HEK293 (cell line): Measurements from ENCODE around the gene PACS1.

Source experiments
- BCL6B ChIP-seq: fragments of 450-650 bp; formaldehyde crosslinking; IDR thresholded peaks from 2 replicates; pipeline ENCODE4 v1.5.1; 2017; ENCODE audit warnings: missing biosample characterization, missing genetic modification characterization
- CTCF ChIP-seq: fragments of 450-650 bp; formaldehyde crosslinking; IDR thresholded peaks from 2 replicates; pipeline ENCODE4 v1.5.1; 2016; ENCODE audit warnings: missing biosample characterization, missing genetic modification characterization
- PBX3 ChIP-seq: sonication (generic); formaldehyde crosslinking; IDR thresholded peaks from 2 replicates; pipeline ENCODE4 v1.8.1; 2022; ENCODE audit warnings: mild to moderate bottlenecking, moderate library complexity, missing genetic modification reagents
- PRDM6 ChIP-seq: fragments of 450-650 bp; formaldehyde crosslinking; IDR thresholded peaks from 2 replicates; pipeline ENCODE4 v1.5.1; 2017; ENCODE audit warnings: missing biosample characterization, missing genetic modification characterization
- SP3 ChIP-seq: fragments of 450-650 bp; formaldehyde crosslinking; IDR thresholded peaks from 2 replicates; pipeline ENCODE4 v1.5.1; 2016; ENCODE audit warnings: missing biosample characterization, missing genetic modification characterization
- TSHZ1 ChIP-seq: fragments of 450-650 bp; formaldehyde crosslinking; IDR thresholded peaks from 2 replicates; pipeline ENCODE4 v1.5.1; 2016; ENCODE audit warnings: missing biosample characterization, missing genetic modification characterization, borderline replicate concordance
- ZBTB44 ChIP-seq: fragments of 450-650 bp; IDR thresholded peaks from 2 replicates; pipeline ENCODE4 v1.5.1; 2018; ENCODE audit warnings: missing biosample characterization, mild to moderate bottlenecking, missing genetic modification characterization
- ZFP69B ChIP-seq: fragments of 450-650 bp; formaldehyde crosslinking; IDR thresholded peaks from 2 replicates; pipeline ENCODE4 v1.5.1; 2016; ENCODE audit warnings: missing biosample characterization, missing genetic modification characterization
- ZNF132 ChIP-seq: fragments of 450-650 bp; formaldehyde crosslinking; IDR thresholded peaks from 2 replicates; pipeline ENCODE4 v1.5.1; 2017; ENCODE audit warnings: missing biosample characterization, missing genetic modification characterization, borderline replicate concordance
- ZNF223 ChIP-seq: fragments of 450-650 bp; formaldehyde crosslinking; IDR thresholded peaks from 2 replicates; pipeline ENCODE4 v1.5.1; 2016; ENCODE audit warnings: missing biosample characterization, missing genetic modification characterization
- ZNF335 ChIP-seq: fragments of 450-650 bp; formaldehyde crosslinking; conservative IDR thresholded peaks from 2 replicates; pipeline ENCODE4 v1.5.1; 2016; ENCODE audit warnings: missing biosample characterization, missing genetic modification characterization
- ZNF391 ChIP-seq: fragments of 450-650 bp; formaldehyde crosslinking; IDR thresholded peaks from 2 replicates; pipeline ENCODE4 v1.5.1; 2016; ENCODE audit warnings: low read depth, missing biosample characterization, missing genetic modification characterization, borderline replicate concordance
- ZNF398 ChIP-seq: fragments of 450-650 bp; formaldehyde crosslinking; IDR thresholded peaks from 2 replicates; pipeline ENCODE4 v1.5.1; 2017; ENCODE audit warnings: missing biosample characterization, missing genetic modification characterization
- ZNF48 ChIP-seq: fragments of 450-650 bp; formaldehyde crosslinking; IDR thresholded peaks from 2 replicates; pipeline ENCODE4 v1.5.1; 2016; ENCODE audit warnings: missing biosample characterization, missing genetic modification characterization
- ZNF548 ChIP-seq: fragments of 450-650 bp; formaldehyde crosslinking; IDR thresholded peaks from 2 replicates; pipeline ENCODE4 v1.5.1; 2016; ENCODE audit warnings: missing biosample characterization, missing genetic modification characterization
- ZNF560 ChIP-seq: fragments of 450-650 bp; formaldehyde crosslinking; IDR thresholded peaks from 2 replicates; pipeline ENCODE4 v1.5.1; 2017; ENCODE audit warnings: missing biosample characterization, missing genetic modification characterization, borderline replicate concordance
- ZNF639 ChIP-seq: fragments of 450-650 bp; formaldehyde crosslinking; IDR thresholded peaks from 2 replicates; pipeline ENCODE4 v1.5.1; 2016; ENCODE audit warnings: missing biosample characterization, missing genetic modification characterization
- ZNF645 ChIP-seq: fragments of 450-650 bp; formaldehyde crosslinking; IDR thresholded peaks from 2 replicates; pipeline ENCODE4; 2016; ENCODE audit warnings: missing biosample characterization, missing genetic modification characterization
- ZXDB ChIP-seq: fragments of 450-650 bp; formaldehyde crosslinking; IDR thresholded peaks from 2 replicates; pipeline ENCODE4 v1.5.1; 2016; ENCODE audit warnings: missing biosample characterization, missing genetic modification characterization

PACS1 gene

GRCh38 chr11:66069715-66070603 lies at the start of gene PACS1 (continued):
- TF ChIP-seq PRDM6 (tag by site-specific recombination) (no peak), ZNF639 (tag by site-specific recombination) (no peak), CTCF (tag by site-specific recombination) (0 out of 2 replicates have a peak, but pooled peaks have one; percentile 11), ZNF223 (no peak), ZBTB44 (no peak), ZNF548 (tag by site-specific recombination) (no peak), ZNF398 (tag by site-specific recombination) (peak; percentile 46; the same call in 1 of the 2 replicates), ZNF132 (tag by site-specific recombination) (no peak), ZNF645 (tag by site-specific recombination) (no peak), ZFP69B (tag by site-specific recombination) (0 out of 2 replicates have a peak, but pooled peaks have one; percentile 24), ZXDB (0 out of 2 replicates have a peak, but pooled peaks have one; percentile 34), ZNF48 (tag by site-specific recombination) (no peak), SP3 (tag by site-specific recombination) (peak; percentile 69), ZNF391 (no peak), ZNF335 (tag by site-specific recombination) (peak; percentile 88), PBX3 (CRISPR knock-in tag) (no peak), TSHZ1 (no peak), ZNF560 (tag by site-specific recombination) (no peak), BCL6B (tag by site-specific recombination) (no peak)
